Parathyroid adenoma (tissue), 2 donors: ENCODE data around the gene COL18A1.

ENCODE experiments used
- H2AFZ ChIP-seq: fragments of 300-600 bp; sonication (generic); one replicate; pipeline ENCODE4 v1.7.0; 2017; ENCODE audit warnings: antibody characterized with exemption, mild to moderate bottlenecking
- H3K27ac ChIP-seq: fragments of 300-600 bp; sonication (generic); one replicate; pipeline ENCODE4 v1.7.0; 2017
- H3K27me3 ChIP-seq: fragments of 300-600 bp; sonication (generic); one replicate; pipeline ENCODE4 v1.7.0; 2017; ENCODE audit warnings: low read length; ENCODE audit not compliant: control insufficient read depth, insufficient read depth
- H3K36me3 ChIP-seq: fragments of 300-600 bp; sonication (generic); one replicate; pipeline ENCODE4 v1.7.0; 2017; ENCODE audit warnings: low read length; ENCODE audit not compliant: control insufficient read depth, insufficient read depth
- H3K4me1 ChIP-seq: fragments of 300-600 bp; sonication (generic); one replicate; pipeline ENCODE4 v1.7.0; 2017; ENCODE audit warnings: control low read depth
- H3K4me2 ChIP-seq: fragments of 300-600 bp; sonication (generic); one replicate; pipeline ENCODE4 v1.7.0; 2017; ENCODE audit warnings: low read length
- H3K4me3 ChIP-seq: fragments of 300-600 bp; sonication (generic); one replicate; pipeline ENCODE4 v1.7.0; 2017; ENCODE audit warnings: low read depth, low read length
- H3K79me2 ChIP-seq: fragments of 300-600 bp; sonication (generic); one replicate; pipeline ENCODE4 v1.7.0; 2017; ENCODE audit warnings: control low read depth
- H3K9ac ChIP-seq: fragments of 300-600 bp; sonication (generic); one replicate; pipeline ENCODE4 v1.7.0; 2017; ENCODE audit warnings: mild to moderate bottlenecking
- H3K9me3 ChIP-seq: fragments of 300-600 bp; sonication (generic); one replicate; pipeline ENCODE4 v1.7.0; 2017; ENCODE audit warnings: low read length; ENCODE audit not compliant: control insufficient read depth
- TF ChIP-seq, protein P1 (sequence below): fragments of 300-600 bp; sonication (generic); IDR thresholded peaks from one replicate; pipeline ENCODE4 v1.7.0; 2017; ENCODE audit warnings: antibody characterized with exemption, mild to moderate bottlenecking
- donor health status: primary hyperparathyroidism.

COL18A1 gene

DNA sequence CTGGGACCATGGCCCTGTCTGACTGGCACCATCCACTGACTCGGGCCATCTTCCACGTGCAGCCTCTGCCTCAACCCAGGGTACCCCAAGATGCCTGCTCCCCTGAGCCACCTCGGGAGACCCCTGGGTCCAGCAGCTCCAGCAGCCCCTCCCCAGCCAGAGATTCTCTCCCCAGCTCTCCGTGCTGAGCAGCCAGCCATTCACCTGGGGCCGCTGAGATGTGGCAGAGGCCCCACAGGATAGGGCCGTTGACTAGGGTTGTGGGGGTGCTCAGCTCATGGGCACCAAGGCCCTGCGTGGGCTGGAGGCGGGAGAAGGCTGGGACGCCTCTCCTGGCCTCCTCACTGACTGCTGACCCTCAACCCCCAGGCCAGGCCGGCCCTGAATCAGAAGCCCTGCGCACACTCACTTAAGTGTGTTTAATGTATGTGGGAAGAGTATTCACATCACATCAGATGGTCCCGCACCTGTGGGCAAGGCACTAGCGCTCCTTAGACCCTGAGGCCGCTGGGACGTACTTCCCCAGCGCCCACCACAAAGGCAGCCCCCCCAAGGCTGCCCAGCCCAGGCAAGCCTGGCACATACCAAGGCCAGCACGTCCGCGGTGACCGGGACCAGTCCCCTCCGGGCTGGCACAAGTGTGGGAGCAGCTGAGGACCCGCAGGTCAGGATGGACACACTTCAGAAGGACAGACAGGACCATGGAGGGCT, 109.5 kb downstream of the COL18A1 start:
- Histone ChIP-seq H3K79me2 (no peaks in the 10 kb centered on the region), H3K4me2 (no peak overlapping the region), H2AFZ (no peak overlapping the region), H3K36me3 (no peaks in the 10 kb centered on the region), H3K4me3 (no peak overlapping the region), H3K4me1 (no peaks in the 10 kb centered on the region), H3K27ac (no peak overlapping the region), H3K27me3 (no peaks in the 10 kb centered on the region), H3K9me3 (no peaks in the 10 kb centered on the region), H3K9ac (no peak overlapping the region)
- TF ChIP-seq, protein P1, sequence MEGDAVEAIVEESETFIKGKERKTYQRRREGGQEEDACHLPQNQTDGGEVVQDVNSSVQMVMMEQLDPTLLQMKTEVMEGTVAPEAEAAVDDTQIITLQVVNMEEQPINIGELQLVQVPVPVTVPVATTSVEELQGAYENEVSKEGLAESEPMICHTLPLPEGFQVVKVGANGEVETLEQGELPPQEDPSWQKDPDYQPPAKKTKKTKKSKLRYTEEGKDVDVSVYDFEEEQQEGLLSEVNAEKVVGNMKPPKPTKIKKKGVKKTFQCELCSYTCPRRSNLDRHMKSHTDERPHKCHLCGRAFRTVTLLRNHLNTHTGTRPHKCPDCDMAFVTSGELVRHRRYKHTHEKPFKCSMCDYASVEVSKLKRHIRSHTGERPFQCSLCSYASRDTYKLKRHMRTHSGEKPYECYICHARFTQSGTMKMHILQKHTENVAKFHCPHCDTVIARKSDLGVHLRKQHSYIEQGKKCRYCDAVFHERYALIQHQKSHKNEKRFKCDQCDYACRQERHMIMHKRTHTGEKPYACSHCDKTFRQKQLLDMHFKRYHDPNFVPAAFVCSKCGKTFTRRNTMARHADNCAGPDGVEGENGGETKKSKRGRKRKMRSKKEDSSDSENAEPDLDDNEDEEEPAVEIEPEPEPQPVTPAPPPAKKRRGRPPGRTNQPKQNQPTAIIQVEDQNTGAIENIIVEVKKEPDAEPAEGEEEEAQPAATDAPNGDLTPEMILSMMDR: no peak

DNA sequence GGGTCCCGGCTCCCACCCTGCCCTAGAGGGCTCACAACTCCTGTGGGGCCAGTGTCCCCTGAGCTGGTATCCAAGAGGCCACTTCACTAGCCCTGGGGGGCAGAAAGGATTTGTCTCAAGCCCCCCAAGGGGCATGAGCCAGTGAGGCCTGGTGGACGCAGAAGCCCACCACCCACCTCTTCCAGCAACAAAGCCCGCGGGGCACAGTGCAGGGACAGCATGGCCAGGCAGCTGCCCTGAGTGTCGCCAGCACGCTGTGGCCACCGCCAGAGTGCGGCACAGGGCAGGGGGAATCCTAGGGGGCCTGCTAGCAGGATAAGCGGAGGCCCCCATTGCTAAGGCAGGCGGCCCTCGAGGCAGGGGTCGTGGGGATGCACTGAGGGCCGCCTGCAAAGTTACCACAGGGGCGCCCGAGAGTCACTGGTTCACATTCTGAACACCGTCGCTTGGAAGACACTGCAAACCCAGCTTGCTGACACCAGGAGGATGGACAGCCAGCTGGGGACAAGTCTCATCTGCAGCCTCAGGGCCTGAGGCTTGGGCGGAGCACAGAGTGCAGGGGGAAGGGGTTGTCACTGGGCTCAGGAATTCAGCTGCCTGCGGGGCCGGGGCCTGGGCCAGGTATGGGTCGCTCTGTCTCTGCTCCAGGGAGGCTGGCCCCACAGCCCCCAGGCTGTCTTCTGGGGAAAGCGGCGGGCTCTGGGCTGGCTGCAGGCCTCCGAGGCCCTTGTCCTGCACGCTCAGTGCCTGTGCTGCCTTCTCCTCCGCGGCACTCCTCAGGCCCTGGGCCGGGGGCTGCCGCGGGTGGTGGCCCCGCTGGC, 110.5 kb downstream of the COL18A1 start:
- H3K9ac ChIP-seq: no peak overlapping the region
- H2AFZ ChIP-seq: no peak overlapping the region
- no peak overlapping the region for H3K4me3 ChIP-seq
- no peaks in the 10 kb centered on the region for H3K4me1 ChIP-seq
- H3K27ac ChIP-seq: no peak overlapping the region
- H3K79me2 ChIP-seq: no peaks in the 10 kb centered on the region
- H3K4me2 ChIP-seq: no peak overlapping the region
- TF ChIP-seq, protein P1: no peak
- no peaks in the 10 kb centered on the region for H3K9me3 ChIP-seq
- no peaks in the 10 kb centered on the region for H3K36me3 ChIP-seq
- no peaks in the 10 kb centered on the region for H3K27me3 ChIP-seq

DNA sequence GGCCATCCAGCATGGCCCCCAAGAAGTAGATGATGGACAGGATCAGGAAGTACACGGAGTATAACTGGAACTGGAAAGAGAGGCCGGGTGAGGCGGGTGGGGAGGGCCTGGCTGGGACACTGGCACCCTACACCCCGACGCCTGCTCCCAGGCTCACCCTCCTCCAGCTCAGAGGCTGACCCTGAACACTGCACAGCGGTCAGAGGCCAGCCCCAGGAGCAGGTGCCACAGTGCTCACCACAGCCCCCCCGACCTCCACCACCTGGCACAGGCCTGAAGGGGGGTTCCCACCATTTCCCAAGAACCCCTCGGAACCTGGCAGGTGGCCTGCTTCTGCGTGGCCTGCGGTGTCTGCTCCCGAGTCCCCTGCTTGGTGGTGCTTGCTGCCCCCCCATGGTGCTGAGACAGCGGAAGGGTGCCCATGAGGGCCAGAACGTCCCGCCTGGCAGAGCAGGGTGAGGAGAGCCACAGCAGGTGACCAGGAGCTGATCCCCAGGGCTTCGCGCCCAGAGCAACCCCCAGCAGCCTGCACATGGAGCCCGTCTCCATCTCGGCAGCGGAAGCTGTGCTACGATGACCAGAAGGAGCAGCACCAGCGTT, 111.2 kb downstream of the COL18A1 start:
- Histone ChIP-seq H3K27ac (no peak overlapping the region), H3K4me1 (no peaks in the 10 kb centered on the region), H3K27me3 (no peaks in the 10 kb centered on the region), H3K79me2 (no peaks in the 10 kb centered on the region), H2AFZ (no peak overlapping the region), H3K9me3 (no peaks in the 10 kb centered on the region), H3K4me2 (no peak overlapping the region), H3K4me3 (no peak overlapping the region), H3K36me3 (no peaks in the 10 kb centered on the region), H3K9ac (no peak overlapping the region)
- TF ChIP-seq, protein P1: no peak

DNA sequence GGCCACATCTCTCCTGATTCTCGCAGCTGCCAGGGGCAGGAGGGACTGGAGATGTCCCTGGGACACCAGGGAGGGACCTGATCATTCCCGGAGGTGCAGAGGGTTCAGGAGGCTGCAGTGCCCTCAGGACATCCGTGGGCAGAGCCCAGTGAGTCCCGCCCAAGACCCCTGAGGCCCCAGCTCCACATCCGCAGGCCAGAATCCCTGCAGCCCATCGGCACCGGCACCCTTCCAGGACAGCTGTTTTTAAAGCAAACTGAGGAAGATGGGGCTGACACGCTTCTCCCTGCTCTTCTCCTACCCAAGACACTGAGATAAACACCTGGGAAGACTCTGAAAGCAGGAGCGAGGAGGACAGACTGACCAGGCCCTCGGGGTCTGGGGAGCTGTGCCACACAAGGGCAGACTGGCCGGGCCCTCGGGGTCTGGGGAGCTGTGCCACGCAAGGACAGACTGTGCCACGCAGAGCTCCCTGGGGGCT, 111.7 kb downstream of the COL18A1 start:
- Histone ChIP-seq H3K4me2 (no peak overlapping the region), H3K36me3 (no peaks in the 10 kb centered on the region), H3K9me3 (no peaks in the 10 kb centered on the region), H3K4me3 (no peak overlapping the region), H2AFZ (no peak overlapping the region), H3K79me2 (no peaks in the 10 kb centered on the region), H3K4me1 (no peaks in the 10 kb centered on the region), H3K9ac (no peak overlapping the region), H3K27me3 (no peaks in the 10 kb centered on the region), H3K27ac (no peak overlapping the region)
- TF ChIP-seq, protein P1: no peak
